HEK293T (cell line): ENCODE results near the gene SERPINC1.
"Not testable (repeated sequence)": the region's sequence is repeated elsewhere in the genome, so short reads cannot be mapped to it uniquely, and the experiment has no call there.

Experiments
- CTCF ChIA-PET: fragments of 350-600 bp; formaldehyde crosslinking; extraction: SDS; loops from one replicate; lab custom pipeline; 2021; ENCODE audit warnings: antibody characterized with exemption, inconsistent platforms; lab: Yijun Ruan, JAX
- POLR2A ChIA-PET: fragments of 350-600 bp; formaldehyde crosslinking; extraction: SDS; loops from one replicate; lab custom pipeline; 2020; ENCODE audit warnings: antibody characterized with exemption, inconsistent platforms; lab: Yijun Ruan, JAX
- DNase-seq: peaks from one replicate; pipeline ENCODE4 v3.0.0; 2012; ENCODE audit warnings: mixed read lengths; ENCODE audit errors: extremely low spot score
- ARNT ChIP-seq: fragments of 450-650 bp; IDR thresholded peaks from 2 replicates; pipeline ENCODE4 v1.6.1; 2017; ENCODE audit warnings: mild to moderate bottlenecking
- BHLHE40 ChIP-seq: fragments of 450-650 bp; IDR thresholded peaks from 2 replicates; pipeline ENCODE4 v1.6.1; 2016; ENCODE audit warnings: mild to moderate bottlenecking, moderate library complexity, borderline replicate concordance
- CTBP1 ChIP-seq: fragments of 450-650 bp; IDR thresholded peaks from 2 replicates; pipeline ENCODE4 v1.6.1; 2016; ENCODE audit warnings: borderline replicate concordance
- ELF4 ChIP-seq: fragments of 450-650 bp; IDR thresholded peaks from 2 replicates; pipeline ENCODE4 v1.6.1; 2017; ENCODE audit warnings: antibody characterized with exemption
- FOXA1 ChIP-seq: fragments of 450-650 bp; IDR thresholded peaks from 2 replicates; pipeline ENCODE4 v1.6.1; 2016; ENCODE audit warnings: mild to moderate bottlenecking
- FOXK2 ChIP-seq: fragments of 450-650 bp; IDR thresholded peaks from 2 replicates; pipeline ENCODE4 v1.6.1; 2016; ENCODE audit warnings: mild to moderate bottlenecking
- FOXM1 ChIP-seq: fragments of 450-650 bp; IDR thresholded peaks from 2 replicates; pipeline ENCODE4 v1.6.1; 2017; ENCODE audit warnings: mild to moderate bottlenecking, borderline replicate concordance
- HDGF ChIP-seq: fragments of 450-650 bp; IDR thresholded peaks from 2 replicates; pipeline ENCODE4 v1.6.1; 2017; ENCODE audit warnings: antibody characterized with exemption, borderline replicate concordance
- L3MBTL2 ChIP-seq: fragments of 450-650 bp; conservative IDR thresholded peaks from 2 replicates; pipeline ENCODE4 v1.6.1; 2016; ENCODE audit warnings: mild to moderate bottlenecking
- LEF1 ChIP-seq: fragments of 450-650 bp; IDR thresholded peaks from 2 replicates; pipeline ENCODE4 v1.6.1; 2017; ENCODE audit warnings: mild to moderate bottlenecking, borderline replicate concordance
- NFRKB ChIP-seq: fragments of 450-650 bp; IDR thresholded peaks from 2 replicates; pipeline ENCODE4 v1.6.1; 2016; ENCODE audit warnings: mild to moderate bottlenecking, moderate library complexity
- SP1 ChIP-seq: fragments of 450-650 bp; IDR thresholded peaks from 2 replicates; pipeline ENCODE4 v1.6.1; 2017
- SUZ12 ChIP-seq: fragments of 450-650 bp; IDR thresholded peaks from 2 replicates; pipeline ENCODE4 v1.6.1; 2016; ENCODE audit warnings: mild to moderate bottlenecking
- TARDBP ChIP-seq: fragments of 450-650 bp; IDR thresholded peaks from 2 replicates; pipeline ENCODE4 v1.6.1; 2016
- ZNF384 ChIP-seq: fragments of 450-650 bp; IDR thresholded peaks from 2 replicates; pipeline ENCODE4 v1.6.1; 2016
- TF ChIP-seq, protein P1 (sequence below): fragments of 450-650 bp; IDR thresholded peaks from 2 replicates; pipeline ENCODE4 v1.6.1; 2016

SERPINC1 gene

GRCh38 chr1:173886746-173887611 is 30.1 kb downstream of the SERPINC1 start:
- ChIA-PET POLR2A (no interaction called here), CTCF (no interaction called here)
- DNase-seq = no peak
- TF ChIP-seq NFRKB (no peak), ELF4 (no peak), HDGF (no peak), FOXA1 (no peak), SP1 (no peak), ARNT (no peak), ZNF384 (no peak), CTBP1 (no peak), BHLHE40 (no peak), FOXM1 (no peak)
- TF ChIP-seq, protein P1, sequence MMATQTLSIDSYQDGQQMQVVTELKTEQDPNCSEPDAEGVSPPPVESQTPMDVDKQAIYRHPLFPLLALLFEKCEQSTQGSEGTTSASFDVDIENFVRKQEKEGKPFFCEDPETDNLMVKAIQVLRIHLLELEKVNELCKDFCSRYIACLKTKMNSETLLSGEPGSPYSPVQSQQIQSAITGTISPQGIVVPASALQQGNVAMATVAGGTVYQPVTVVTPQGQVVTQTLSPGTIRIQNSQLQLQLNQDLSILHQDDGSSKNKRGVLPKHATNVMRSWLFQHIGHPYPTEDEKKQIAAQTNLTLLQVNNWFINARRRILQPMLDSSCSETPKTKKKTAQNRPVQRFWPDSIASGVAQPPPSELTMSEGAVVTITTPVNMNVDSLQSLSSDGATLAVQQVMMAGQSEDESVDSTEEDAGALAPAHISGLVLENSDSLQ = no peak

- POLR2A ChIA-PET = no interaction called here
These were observed 32.4 kb downstream of the SERPINC1 start for GRCh38 chr1:173884701-173885100.

DNA sequence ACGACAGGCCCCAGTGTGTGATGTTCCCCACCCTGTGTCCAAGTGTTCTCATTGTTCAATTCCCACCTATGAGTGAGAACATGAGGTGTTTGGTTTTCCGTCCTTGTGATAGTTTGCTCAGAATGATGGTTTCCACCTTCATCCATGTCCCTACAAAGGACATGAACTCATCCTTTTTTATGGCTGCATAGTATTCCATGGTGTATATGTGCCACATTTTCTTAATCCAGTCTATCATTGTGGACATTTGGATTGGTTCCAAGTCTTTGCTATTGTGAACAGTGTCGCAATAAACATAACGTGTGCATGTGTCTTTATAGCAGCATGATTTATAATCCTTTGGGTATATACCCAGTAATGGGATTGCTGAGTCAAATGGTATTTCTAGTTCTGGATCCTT is 36.0 kb downstream of the SERPINC1 start:
- POLR2A ChIA-PET, DNase-seq, CTCF ChIA-PET: not testable (repeated sequence)

More at GRCh38 chr1:173884701-173885100, 32.4 kb downstream of the SERPINC1 start:
- no peak for TF ChIP-seq L3MBTL2
- TF ChIP-seq ZNF384 = no peak
- no peak for TF ChIP-seq FOXM1
- TF ChIP-seq FOXA1 = no peak
- no peak for TF ChIP-seq BHLHE40
- no peak for TF ChIP-seq ELF4
- TF ChIP-seq HDGF = no peak
- no peak for TF ChIP-seq LEF1
- TF ChIP-seq FOXK2 = no peak
- TF ChIP-seq, protein P1 = no peak
- no peak for TF ChIP-seq SUZ12
- TF ChIP-seq CTBP1 = no peak
- TF ChIP-seq SP1 = no peak
- TF ChIP-seq ARNT = no peak
- no peak for TF ChIP-seq NFRKB
- no peak for TF ChIP-seq TARDBP
- CTCF ChIA-PET = no interaction called here
- DNase-seq = no peak

DNA sequence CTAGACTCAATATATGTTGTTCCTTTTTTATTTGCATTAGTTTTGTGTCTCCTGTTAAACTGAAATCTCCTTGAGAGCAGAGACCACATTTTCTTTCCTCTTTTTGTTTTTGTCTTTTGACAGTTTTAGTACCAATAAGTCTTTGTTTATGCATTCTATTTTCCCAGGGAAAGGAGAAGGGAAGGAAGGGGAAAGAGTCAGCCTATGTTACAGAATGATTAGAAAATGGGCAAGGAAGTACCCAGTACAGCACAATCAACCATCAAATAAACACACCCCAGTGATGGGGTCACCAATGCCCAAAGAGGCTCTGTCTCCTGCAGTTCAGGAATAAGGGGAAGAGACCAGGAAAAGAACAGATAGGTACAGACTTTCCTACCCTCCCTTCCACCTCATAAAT is 38.9 kb downstream of the SERPINC1 start:
- TF ChIP-seq CTBP1 (no peak), FOXM1 (no peak), FOXA1 (no peak), SP1 (no peak), ARNT (no peak), HDGF (no peak), BHLHE40 (no peak), ZNF384 (no peak), ELF4 (no peak), FOXK2 (no peak), SUZ12 (no peak), TARDBP (no peak), LEF1 (no peak), NFRKB (no peak), L3MBTL2 (no peak)
- TF ChIP-seq, protein P1 = no peak
- no peak for DNase-seq
- CTCF ChIA-PET = no interaction called here
- POLR2A ChIA-PET = interaction anchor here (2.3 kb wide), 1 partner anchor 10 kb away, joined by 7 read pairs; the partner anchor contains the start of genes GAS5 and ZBTB37

- TF ChIP-seq LEF1 = no peak
- no peak for TF ChIP-seq TARDBP
- TF ChIP-seq, protein P1 = no peak
- TF ChIP-seq ELF4 = no peak
- no peak for TF ChIP-seq SP1
- TF ChIP-seq FOXK2 = no peak
- TF ChIP-seq CTBP1 = no peak
- TF ChIP-seq L3MBTL2 = no peak
- TF ChIP-seq BHLHE40 = no peak
- no peak for TF ChIP-seq FOXM1
- no peak for TF ChIP-seq ARNT
- TF ChIP-seq NFRKB = no peak
- TF ChIP-seq ZNF384 = no peak
- TF ChIP-seq HDGF = no peak
- no peak for TF ChIP-seq SUZ12
- TF ChIP-seq FOXA1 = no peak
- ChIA-PET CTCF (no interaction called here), POLR2A (interaction anchor here (1.1 kb wide), 1 partner anchor 9 kb away, joined by 3 read pairs; the partner anchor contains the start of genes GAS5 and ZBTB37)
- DNase-seq = no peak
These were observed 40.4 kb downstream of the SERPINC1 start for GRCh38 chr1:173876732-173877131.
